ENCODE data around the gene UPK1A.

Gene UPK1A

GRCh38 chr19:35715981-35716800 is 49.9 kb downstream of the UPK1A start:
- Mint-ChIP-seq H3K36me3 (ENCODE audit: low read depth) (peaks cover 5% of the 10 kb centered on the region), H3K27me3 (ENCODE audit: low read depth, poor library complexity) (peaks cover 38% of the 10 kb centered on the region), H3K27ac (peak overlapping the region; percentile 90), H3K4me1 (peaks cover 35% of the 10 kb centered on the region), H3K4me3 (peak overlapping the region; percentile 91), H3K9me3 (no peaks in the 10 kb centered on the region)
- peak; percentile 73 for DNase-seq
- TF ChIP-seq CTCF (IDR thresholded peaks at IDR 0.05), result no peak

GRCh38 chr19:35716801-35717664 is 50.7 kb downstream of the UPK1A start:
- Mint-ChIP-seq H3K27me3 (ENCODE audit: low read depth, poor library complexity) (peaks cover 35% of the 10 kb centered on the region), H3K9me3 (no peaks in the 10 kb centered on the region), H3K4me3 (peak overlapping the region; percentile 91), H3K36me3 (ENCODE audit: low read depth) (peaks cover 5% of the 10 kb centered on the region), H3K27ac (peak overlapping the region; percentile 90), H3K4me1 (peaks cover 35% of the 10 kb centered on the region)
- TF ChIP-seq CTCF (IDR thresholded peaks at IDR 0.05), result peak; percentile 87
- peak; percentile 91 for DNase-seq

- TF ChIP-seq CTCF (IDR thresholded peaks at IDR 0.05), result no peak
- peak within 1 kb of the TSS; percentile 93 for H3K4me3 Mint-ChIP-seq
- peak within 1 kb of the TSS; percentile 90 for H3K27ac Mint-ChIP-seq
- no peaks in the 10 kb centered on the region for H3K9me3 Mint-ChIP-seq
- peaks cover 35% of the 10 kb centered on the region for H3K4me1 Mint-ChIP-seq
- peaks cover 29% of the 10 kb centered on the region for H3K27me3 Mint-ChIP-seq (ENCODE audit: low read depth, poor library complexity)
- H3K36me3 Mint-ChIP-seq (ENCODE audit: low read depth), result peaks cover 5% of the 10 kb centered on the region
- DNase-seq, result peak; percentile 95
These were observed 51.5 kb downstream of the UPK1A start, which contains the start of gene KMT2B for GRCh38 chr19:35717665-35718344. KMT2B (plus strand) TSS chr19:35718003; CDS start chr19:35718019, 16 bp downstream.

- Mint-ChIP-seq H3K4me3 (peak overlapping the region; percentile 93), H3K27ac (peak overlapping the region; percentile 66), H3K27me3 (ENCODE audit: low read depth, poor library complexity) (peaks cover 26% of the 10 kb centered on the region), H3K9me3 (no peaks in the 10 kb centered on the region), H3K36me3 (ENCODE audit: low read depth) (peaks cover 10% of the 10 kb centered on the region), H3K4me1 (peaks cover 35% of the 10 kb centered on the region)
- peak; percentile 57 for DNase-seq
- TF ChIP-seq CTCF (IDR thresholded peaks at IDR 0.05), result no peak
These were observed 52.2 kb downstream of the UPK1A start for GRCh38 chr19:35718345-35719041.

GRCh38 chr19:35719402-35720162 is 53.3 kb downstream of the UPK1A start:
- Mint-ChIP-seq H3K4me1 (peaks cover 33% of the 10 kb centered on the region), H3K4me3 (peak overlapping the region; percentile 93), H3K36me3 (ENCODE audit: low read depth) (peaks cover 16% of the 10 kb centered on the region), H3K27me3 (ENCODE audit: low read depth, poor library complexity) (peaks cover 16% of the 10 kb centered on the region), H3K9me3 (no peaks in the 10 kb centered on the region), H3K27ac (no peak overlapping the region)
- no peak for DNase-seq
- TF ChIP-seq CTCF (IDR thresholded peaks at IDR 0.05), result no peak
